KMS-11 (cell line): Measurements from ENCODE around the gene SAAL1.

Source experiments
- H2AFZ ChIP-seq: fragments of 200-600 bp; sonication (generic); 2 replicates; pipeline ENCODE4 v1.6.1; 2016; ENCODE audit warnings: antibody characterized with exemption, mixed run types, low read depth
- H3K27ac ChIP-seq: fragments of 200-600 bp; sonication (generic); 2 replicates; pipeline ENCODE4 v1.6.1; 2016; ENCODE audit warnings: mild to moderate bottlenecking, mixed run types
- H3K27me3 ChIP-seq: fragments of 200-600 bp; sonication (generic); 2 replicates; pipeline ENCODE4 v1.6.1; 2017; ENCODE audit warnings: mild to moderate bottlenecking, low read depth, mixed run types, moderate library complexity; ENCODE audit not compliant: insufficient read depth
- H3K36me3 ChIP-seq: fragments of 200-600 bp; sonication (generic); 2 replicates; pipeline ENCODE4 v1.6.1; 2017; ENCODE audit warnings: mild to moderate bottlenecking, mixed run types; ENCODE audit not compliant: insufficient read depth
- H3K4me1 ChIP-seq: fragments of 200-600 bp; sonication (generic); 2 replicates; pipeline ENCODE4 v1.6.1; 2016; ENCODE audit warnings: mild to moderate bottlenecking, low read depth, mixed run types; ENCODE audit not compliant: poor library complexity, severe bottlenecking
- H3K4me2 ChIP-seq: fragments of 200-600 bp; sonication (generic); 2 replicates; pipeline ENCODE4 v1.7.0; 2016; ENCODE audit warnings: mild to moderate bottlenecking, mixed run types
- H3K4me3 ChIP-seq: fragments of 200-600 bp; sonication (generic); IDR thresholded peaks from 2 replicates; pipeline ENCODE4 v1.6.1; 2017; ENCODE audit warnings: low read depth, low read length, mixed read lengths; ENCODE audit not compliant: insufficient read depth
- H3K79me2 ChIP-seq: fragments of 200-600 bp; sonication (generic); 2 replicates; pipeline ENCODE4 v1.6.1; 2016; ENCODE audit warnings: low read depth, mixed run types; ENCODE audit not compliant: insufficient read depth
- H3K9ac ChIP-seq: fragments of 200-600 bp; sonication (generic); 2 replicates; pipeline ENCODE4 v1.6.1; 2016; ENCODE audit warnings: mild to moderate bottlenecking, mixed run types
- H4K20me1 ChIP-seq: fragments of 200-600 bp; sonication (generic); 2 replicates; pipeline ENCODE4 v1.6.1; 2016; ENCODE audit warnings: mild to moderate bottlenecking, mixed run types; ENCODE audit not compliant: insufficient read depth
- TF ChIP-seq, protein P1 (sequence below): fragments of 200-600 bp; sonication (generic); conservative IDR thresholded peaks from 2 replicates; pipeline ENCODE4 v1.6.1; 2017; ENCODE audit warnings: low read depth, mild to moderate bottlenecking, antibody characterized with exemption, low read length, moderate library complexity, mixed read lengths

Gene SAAL1

DNA sequence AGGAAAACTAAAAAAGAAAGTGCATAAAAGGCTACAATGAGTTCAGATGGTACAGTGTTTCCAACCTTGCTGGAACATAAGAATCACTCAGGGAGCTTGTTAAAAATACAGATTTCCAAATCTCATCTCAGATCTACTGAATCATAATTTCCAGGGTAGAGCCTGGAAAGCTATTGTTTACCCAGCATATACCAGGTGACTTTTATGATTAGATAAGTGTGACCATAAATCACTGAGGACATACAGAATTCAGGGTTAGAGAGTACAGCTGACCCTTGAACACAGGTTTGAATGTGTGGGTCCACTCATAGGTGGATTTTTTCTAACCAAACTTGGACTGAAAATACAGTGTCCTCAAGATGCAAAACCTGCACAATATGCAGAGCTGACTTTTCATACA, 11.9 kb downstream of the SAAL1 start:
- Histone ChIP-seq H3K27me3 (no peaks in the 10 kb centered on the region), H3K4me1 (no peaks in the 10 kb centered on the region), H2AFZ (no peak overlapping the region), H4K20me1 (no peaks in the 10 kb centered on the region), H3K36me3 (no peaks in the 10 kb centered on the region; the same call in 1 of the 2 replicates), H3K4me3 (no peak overlapping the region), H3K79me2 (no peaks in the 10 kb centered on the region; the same call in 1 of the 2 replicates), H3K9ac (no peak overlapping the region), H3K4me2 (no peak overlapping the region), H3K27ac (no peak overlapping the region)
- TF ChIP-seq, protein P1, sequence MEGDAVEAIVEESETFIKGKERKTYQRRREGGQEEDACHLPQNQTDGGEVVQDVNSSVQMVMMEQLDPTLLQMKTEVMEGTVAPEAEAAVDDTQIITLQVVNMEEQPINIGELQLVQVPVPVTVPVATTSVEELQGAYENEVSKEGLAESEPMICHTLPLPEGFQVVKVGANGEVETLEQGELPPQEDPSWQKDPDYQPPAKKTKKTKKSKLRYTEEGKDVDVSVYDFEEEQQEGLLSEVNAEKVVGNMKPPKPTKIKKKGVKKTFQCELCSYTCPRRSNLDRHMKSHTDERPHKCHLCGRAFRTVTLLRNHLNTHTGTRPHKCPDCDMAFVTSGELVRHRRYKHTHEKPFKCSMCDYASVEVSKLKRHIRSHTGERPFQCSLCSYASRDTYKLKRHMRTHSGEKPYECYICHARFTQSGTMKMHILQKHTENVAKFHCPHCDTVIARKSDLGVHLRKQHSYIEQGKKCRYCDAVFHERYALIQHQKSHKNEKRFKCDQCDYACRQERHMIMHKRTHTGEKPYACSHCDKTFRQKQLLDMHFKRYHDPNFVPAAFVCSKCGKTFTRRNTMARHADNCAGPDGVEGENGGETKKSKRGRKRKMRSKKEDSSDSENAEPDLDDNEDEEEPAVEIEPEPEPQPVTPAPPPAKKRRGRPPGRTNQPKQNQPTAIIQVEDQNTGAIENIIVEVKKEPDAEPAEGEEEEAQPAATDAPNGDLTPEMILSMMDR: no peak

DNA sequence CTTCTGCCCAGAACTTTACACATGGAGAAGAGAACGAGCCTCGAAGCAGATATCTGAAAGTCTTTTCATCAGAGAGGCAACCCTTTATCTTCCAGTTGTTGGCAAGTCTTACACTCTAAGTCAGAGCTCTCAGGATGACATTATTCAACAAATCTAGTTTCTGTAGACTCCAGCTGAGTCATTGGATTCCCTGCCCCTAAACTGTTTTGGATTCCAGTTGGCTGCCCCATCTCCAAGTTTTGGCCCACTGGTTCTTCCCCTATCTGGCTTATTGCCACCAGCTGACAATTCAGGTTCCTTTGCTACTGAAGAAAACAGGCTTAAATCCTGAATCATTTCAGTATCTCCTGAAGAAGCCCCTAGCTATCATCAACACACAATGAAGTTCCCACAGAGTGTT, 14.2 kb downstream of the SAAL1 start:
- Histone ChIP-seq H4K20me1 (no peaks in the 10 kb centered on the region), H3K36me3 (no peaks in the 10 kb centered on the region; the same call in 1 of the 2 replicates), H3K4me2 (no peak overlapping the region), H3K9ac (no peak overlapping the region), H3K27me3 (no peaks in the 10 kb centered on the region), H3K27ac (no peak overlapping the region), H3K4me1 (no peaks in the 10 kb centered on the region), H2AFZ (no peak overlapping the region), H3K79me2 (no peaks in the 10 kb centered on the region), H3K4me3 (no peak overlapping the region)
- TF ChIP-seq, protein P1: no peak

DNA sequence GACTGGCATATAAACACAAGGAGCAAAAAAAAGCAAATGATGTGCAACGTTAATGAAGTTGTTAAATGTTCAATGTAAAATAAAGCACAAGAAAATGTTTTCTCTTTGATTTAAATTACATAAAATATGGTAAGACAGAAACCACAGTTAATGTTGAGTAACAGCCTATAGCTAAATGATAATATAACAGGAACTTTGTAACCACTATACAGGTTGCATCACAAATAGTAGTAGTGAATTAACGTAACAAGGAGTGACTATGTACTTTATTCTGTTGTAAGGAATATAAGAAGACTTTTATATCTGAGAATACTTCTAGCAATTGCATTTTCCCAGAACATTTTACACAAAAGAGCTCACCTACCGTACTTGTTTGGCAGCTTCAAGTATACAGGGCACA, 16.9 kb downstream of the SAAL1 start:
- no peak overlapping the region for H3K9ac ChIP-seq
- no peaks in the 10 kb centered on the region for H3K4me1 ChIP-seq
- H4K20me1 ChIP-seq: no peaks in the 10 kb centered on the region
- no peak overlapping the region for H3K27ac ChIP-seq
- no peak overlapping the region for H3K4me3 ChIP-seq
- H2AFZ ChIP-seq: no peak overlapping the region
- no peak overlapping the region for H3K4me2 ChIP-seq
- TF ChIP-seq, protein P1: no peak
- no peaks in the 10 kb centered on the region for H3K79me2 ChIP-seq
- H3K27me3 ChIP-seq: no peaks in the 10 kb centered on the region
- no peaks in the 10 kb centered on the region for H3K36me3 ChIP-seq

DNA sequence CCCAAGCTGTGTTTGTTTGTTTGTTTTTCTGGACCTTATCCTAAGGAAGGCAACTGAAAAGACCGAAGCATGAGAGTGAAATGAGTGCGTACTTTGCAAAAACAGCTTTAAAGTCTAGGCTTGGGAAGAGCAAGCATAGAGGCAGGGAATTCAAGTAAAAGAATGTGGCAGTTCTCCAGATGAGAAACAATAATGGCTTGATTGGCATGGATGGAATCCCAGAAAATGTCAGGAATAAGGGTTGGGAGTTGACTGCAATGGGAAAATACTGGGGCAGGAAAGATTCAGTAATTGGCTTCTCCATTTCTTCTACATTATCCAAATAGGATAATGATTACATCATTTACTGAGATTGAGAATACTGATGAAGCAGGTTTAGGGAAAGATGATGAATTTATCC, 17.5 kb downstream of the SAAL1 start:
- H3K9ac ChIP-seq: no peak overlapping the region
- TF ChIP-seq, protein P1: no peak
- no peak overlapping the region for H3K4me2 ChIP-seq
- no peak overlapping the region for H2AFZ ChIP-seq
- no peaks in the 10 kb centered on the region for H3K27me3 ChIP-seq
- no peaks in the 10 kb centered on the region for H3K79me2 ChIP-seq
- H4K20me1 ChIP-seq: no peaks in the 10 kb centered on the region
- no peak overlapping the region for H3K27ac ChIP-seq
- no peaks in the 10 kb centered on the region for H3K4me1 ChIP-seq
- no peaks in the 10 kb centered on the region for H3K36me3 ChIP-seq
- H3K4me3 ChIP-seq: no peak overlapping the region
